Measurements from ENCODE around the gene JPT1. TPM values are rescaled to one million over a fixed set of nuclear protein-coding genes. Genes with fewer than 3 reads are reported as not detected.

Gene JPT1
- total RNA-seq, 6 experiments from 2014 or later: 236 to 276 (median 265) TPM

- no peaks in the 10 kb centered on the region for H3K9me3 Mint-ChIP-seq
- H3K27me3 Mint-ChIP-seq (ENCODE audit: insufficient read depth): peaks cover 6% of the 10 kb centered on the region; the same call in 1 of the 2 replicates
- H3K4me3 Mint-ChIP-seq: no peak overlapping the region
- no peak for DNase-seq
- peaks cover 13% of the 10 kb centered on the region for H3K36me3 Mint-ChIP-seq (ENCODE audit: low read depth)
- H3K4me1 Mint-ChIP-seq (ENCODE audit: low read depth): peaks cover 21% of the 10 kb centered on the region
- TF ChIP-seq, protein P1, sequence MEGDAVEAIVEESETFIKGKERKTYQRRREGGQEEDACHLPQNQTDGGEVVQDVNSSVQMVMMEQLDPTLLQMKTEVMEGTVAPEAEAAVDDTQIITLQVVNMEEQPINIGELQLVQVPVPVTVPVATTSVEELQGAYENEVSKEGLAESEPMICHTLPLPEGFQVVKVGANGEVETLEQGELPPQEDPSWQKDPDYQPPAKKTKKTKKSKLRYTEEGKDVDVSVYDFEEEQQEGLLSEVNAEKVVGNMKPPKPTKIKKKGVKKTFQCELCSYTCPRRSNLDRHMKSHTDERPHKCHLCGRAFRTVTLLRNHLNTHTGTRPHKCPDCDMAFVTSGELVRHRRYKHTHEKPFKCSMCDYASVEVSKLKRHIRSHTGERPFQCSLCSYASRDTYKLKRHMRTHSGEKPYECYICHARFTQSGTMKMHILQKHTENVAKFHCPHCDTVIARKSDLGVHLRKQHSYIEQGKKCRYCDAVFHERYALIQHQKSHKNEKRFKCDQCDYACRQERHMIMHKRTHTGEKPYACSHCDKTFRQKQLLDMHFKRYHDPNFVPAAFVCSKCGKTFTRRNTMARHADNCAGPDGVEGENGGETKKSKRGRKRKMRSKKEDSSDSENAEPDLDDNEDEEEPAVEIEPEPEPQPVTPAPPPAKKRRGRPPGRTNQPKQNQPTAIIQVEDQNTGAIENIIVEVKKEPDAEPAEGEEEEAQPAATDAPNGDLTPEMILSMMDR (IDR thresholded peaks at IDR 0.05): no peak
- no peak overlapping the region for H3K27ac Mint-ChIP-seq
Measured at GRCh38 chr17:75126954-75127353, 27.4 kb downstream of the JPT1 start.

GRCh38 chr17:75125984-75126383 lies 28.3 kb downstream of the JPT1 start:
- Mint-ChIP-seq H3K4me3 (no peak overlapping the region), H3K27me3 (ENCODE audit: insufficient read depth) (peaks cover 6% of the 10 kb centered on the region; the same call in 1 of the 2 replicates), H3K9me3 (no peaks in the 10 kb centered on the region), H3K36me3 (ENCODE audit: low read depth) (peaks cover 15% of the 10 kb centered on the region), H3K27ac (no peak overlapping the region), H3K4me1 (ENCODE audit: low read depth) (peaks cover 21% of the 10 kb centered on the region)
- no peak for DNase-seq
- TF ChIP-seq, protein P1 (IDR thresholded peaks at IDR 0.05): no peak

DNA sequence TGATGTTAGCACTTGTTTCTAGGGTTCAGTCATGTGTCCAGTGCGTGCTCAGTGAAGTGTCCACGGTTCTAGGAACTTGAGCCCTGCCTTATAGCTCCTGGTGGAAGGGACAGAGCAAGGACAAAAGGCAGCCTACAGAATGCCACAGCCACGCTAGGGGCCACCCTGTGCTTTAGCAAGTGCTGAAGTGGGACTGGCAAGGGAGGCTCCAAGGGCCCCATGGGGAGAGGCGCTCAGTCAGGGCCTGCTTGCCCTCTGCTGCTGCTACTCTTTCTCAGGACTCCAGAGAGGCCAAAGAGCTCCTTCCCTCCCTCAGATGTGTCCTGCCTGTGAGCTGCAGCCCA lies 29.5 kb downstream of the JPT1 start:
- peaks cover 4% of the 10 kb centered on the region for H3K27me3 Mint-ChIP-seq (ENCODE audit: insufficient read depth)
- H3K9me3 Mint-ChIP-seq: no peaks in the 10 kb centered on the region
- no peak overlapping the region for H3K4me3 Mint-ChIP-seq
- TF ChIP-seq, protein P1 (IDR thresholded peaks at IDR 0.05): no peak
- peaks cover 18% of the 10 kb centered on the region for H3K36me3 Mint-ChIP-seq (ENCODE audit: low read depth)
- no peak overlapping the region for H3K27ac Mint-ChIP-seq
- DNase-seq: no peak
- peaks cover 15% of the 10 kb centered on the region for H3K4me1 Mint-ChIP-seq (ENCODE audit: low read depth)

DNA sequence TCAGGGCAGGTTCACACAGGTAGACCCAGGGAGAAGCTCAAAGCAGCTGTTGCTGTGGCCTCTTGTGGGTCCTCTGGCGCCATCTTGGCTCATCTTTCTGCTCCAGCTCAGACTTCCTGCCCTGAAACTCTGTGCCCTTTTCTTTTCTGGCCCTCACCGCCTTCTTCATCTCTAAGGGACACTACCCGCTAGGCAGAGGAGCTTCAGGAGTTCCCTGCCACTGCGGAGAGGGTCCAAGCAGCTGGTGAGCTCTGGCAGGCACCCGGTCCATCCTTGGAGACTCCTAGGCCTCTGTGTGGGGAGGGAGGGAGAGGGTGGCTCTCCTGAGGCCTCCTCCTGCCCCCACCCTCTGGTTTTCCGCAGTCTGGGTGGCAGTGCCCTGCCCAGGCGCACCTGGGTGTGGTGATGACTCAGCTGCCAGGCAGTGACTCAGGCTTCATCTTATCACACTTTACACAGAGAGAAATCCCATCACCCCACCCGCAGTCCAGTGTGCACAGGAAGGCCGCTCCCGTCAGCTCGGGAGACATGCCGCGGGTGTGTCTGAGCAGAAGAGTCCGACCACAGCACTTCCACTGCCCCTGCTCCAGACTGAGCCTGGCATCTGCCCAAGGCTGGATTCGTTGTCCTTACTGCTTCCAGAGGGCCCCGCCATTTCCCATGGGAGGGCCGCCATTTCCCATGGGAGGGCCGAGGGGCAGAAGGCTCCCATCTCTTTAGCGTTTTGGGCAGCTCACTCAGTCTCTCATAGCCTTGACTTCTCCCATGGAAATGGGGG lies 30.1 kb downstream of the JPT1 start:
- TF ChIP-seq, protein P1 (IDR thresholded peaks at IDR 0.05): no peak
- peak; percentile 7 for DNase-seq
- Mint-ChIP-seq H3K27me3 (ENCODE audit: insufficient read depth) (peaks cover 4% of the 10 kb centered on the region), H3K36me3 (ENCODE audit: low read depth) (peaks cover 15% of the 10 kb centered on the region), H3K4me1 (ENCODE audit: low read depth) (peaks cover 15% of the 10 kb centered on the region), H3K4me3 (no peak overlapping the region), H3K9me3 (no peaks in the 10 kb centered on the region), H3K27ac (no peak overlapping the region)

GRCh38 chr17:75118307-75118706 lies 36.0 kb downstream of the JPT1 start:
- H3K36me3 Mint-ChIP-seq (ENCODE audit: low read depth): peaks cover 9% of the 10 kb centered on the region
- H3K27ac Mint-ChIP-seq: no peak overlapping the region
- H3K27me3 Mint-ChIP-seq (ENCODE audit: insufficient read depth): peaks cover 6% of the 10 kb centered on the region
- no peak for DNase-seq
- H3K4me1 Mint-ChIP-seq (ENCODE audit: low read depth): peaks cover 16% of the 10 kb centered on the region
- no peaks in the 10 kb centered on the region for H3K9me3 Mint-ChIP-seq
- TF ChIP-seq, protein P1 (IDR thresholded peaks at IDR 0.05): no peak
- no peak overlapping the region for H3K4me3 Mint-ChIP-seq

Measured in HFFc6 (cell line).